Right atrium auricular region (tissue), 2 donors: ENCODE data around the gene NINJ2. TPM values are rescaled to one million over a fixed set of nuclear protein-coding genes. Genes with fewer than 3 reads are reported as not detected.

Experiments
- DNase-seq: peaks from one replicate; pipeline ENCODE4 v3.0.0-alpha.2; 2019; ENCODE audit warnings: low spot score
- H3K27ac ChIP-seq, 2 donors: fragments of 200-600 bp; sonication (generic); 1 replicate in 1 of 2; 2 replicates in 1 of 2; pipeline ENCODE4 v1.5.1; 2016 to 2019
- H3K27me3 ChIP-seq, 2 donors: fragments of 200-600 bp; sonication (generic); one replicate each; pipeline versions ENCODE4 v1.5.1 to v1.6.0; 2017 to 2019
- H3K36me3 ChIP-seq: fragments of 200-600 bp; sonication (generic); one replicate; pipeline ENCODE4 v1.5.1; 2016
- H3K4me1 ChIP-seq, 2 donors: fragments of 200-600 bp; sonication (generic); one replicate each; pipeline versions ENCODE4 v1.5.1 to v1.6.0; 2017 to 2019
- H3K4me3 ChIP-seq, 2 donors: fragments of 200-600 bp; sonication (generic); 1 replicate in 1 of 2; 2 replicates in 1 of 2; pipeline ENCODE4 v1.5.1; 2017 to 2019; ENCODE audit warnings: mild to moderate bottlenecking in 1 of 2, moderate library complexity in 1 of 2
- H3K9me3 ChIP-seq, 2 donors: fragments of 200-600 bp; sonication (generic); one replicate each; pipeline ENCODE4 v1.5.1; 2019
- CTCF ChIP-seq, 2 donors: fragments of 200-600 bp; sonication (generic); IDR thresholded peaks; one replicate each; pipeline ENCODE4 v1.5.1; 2019; ENCODE audit warnings: antibody characterized with exemption in 2 of 2
- total RNA-seq, 2 donors: library from RNA; depleted of rRNA; stranded (reverse); fragments of >200 nt; gene quantifications; one replicate each; pipeline ENCODE4 v1.1.0, GENCODE V29; 2016

Gene NINJ2
- total RNA-seq, 2 donors from 2014 or later = 5.4 to 8.8 TPM

GRCh38 chr12:530821-531220, 132.4 kb downstream of the NINJ2 start:
- peak overlapping the region in 1 of 2 donors; percentile 5 for H3K27ac ChIP-seq
- H3K4me3 ChIP-seq = no peak overlapping the region
- no peak for DNase-seq
- H3K27me3 ChIP-seq = no peaks in the 10 kb centered on the region
- peaks cover 0 to 9% of the 10 kb centered on the region in 2 donors for H3K9me3 ChIP-seq
- H3K36me3 ChIP-seq = no peaks in the 10 kb centered on the region
- TF ChIP-seq CTCF (IDR thresholded peaks at IDR 0.05) = no peak
- H3K4me1 ChIP-seq = peaks cover 0 to 12% of the 10 kb centered on the region in 2 donors

GRCh38 chr12:530308-530707, 132.9 kb downstream of the NINJ2 start:
- H3K9me3 ChIP-seq = peaks cover 0 to 9% of the 10 kb centered on the region in 2 donors
- DNase-seq = no peak
- no peak for TF ChIP-seq CTCF (IDR thresholded peaks at IDR 0.05)
- no peaks in the 10 kb centered on the region for H3K36me3 ChIP-seq
- no peaks in the 10 kb centered on the region for H3K27me3 ChIP-seq
- H3K4me3 ChIP-seq = no peak overlapping the region
- H3K4me1 ChIP-seq = peaks cover 0 to 7% of the 10 kb centered on the region in 2 donors
- peak overlapping the region in 1 of 2 donors; percentile 5 for H3K27ac ChIP-seq

GRCh38 chr12:527729-528128, 135.5 kb downstream of the NINJ2 start:
- Histone ChIP-seq H3K9me3 (peaks cover 0 to 9% of the 10 kb centered on the region in 2 donors), H3K27ac (no peak overlapping the region), H3K36me3 (no peaks in the 10 kb centered on the region), H3K4me3 (no peak overlapping the region), H3K27me3 (no peaks in the 10 kb centered on the region), H3K4me1 (peaks cover 0 to 7% of the 10 kb centered on the region in 2 donors)
- no peak for TF ChIP-seq CTCF (IDR thresholded peaks at IDR 0.05)
- no peak for DNase-seq

- H3K27me3 ChIP-seq = no peaks in the 10 kb centered on the region
- H3K4me3 ChIP-seq = no peak overlapping the region
- H3K27ac ChIP-seq = no peak overlapping the region
- peaks cover 0 to 7% of the 10 kb centered on the region in 2 donors for H3K4me1 ChIP-seq
- TF ChIP-seq CTCF (IDR thresholded peaks at IDR 0.05) = no peak
- DNase-seq = no peak
- no peaks in the 10 kb centered on the region for H3K36me3 ChIP-seq
- peaks cover 0 to 5% of the 10 kb centered on the region in 2 donors for H3K9me3 ChIP-seq
Observed at GRCh38 chr12:527241-527640, 136.0 kb downstream of the NINJ2 start.

GRCh38 chr12:526089-526488, 137.2 kb downstream of the NINJ2 start:
- Histone ChIP-seq H3K27me3 (no peaks in the 10 kb centered on the region), H3K9me3 (no peaks in the 10 kb centered on the region), H3K4me1 (peaks cover 0 to 7% of the 10 kb centered on the region in 2 donors), H3K4me3 (no peak overlapping the region), H3K27ac (no peak overlapping the region), H3K36me3 (no peaks in the 10 kb centered on the region)
- no peak for DNase-seq
- TF ChIP-seq CTCF (IDR thresholded peaks at IDR 0.05) = no peak
